Measurements from ENCODE around the gene AKIRIN1. TPM values are rescaled to one million over a fixed set of nuclear protein-coding genes. Genes with fewer than 3 reads are reported as not detected.
"Not testable (repeated sequence)": the region's sequence is repeated elsewhere in the genome, so short reads cannot be mapped to it uniquely, and the experiment has no call there.

AKIRIN1 gene, protein sequence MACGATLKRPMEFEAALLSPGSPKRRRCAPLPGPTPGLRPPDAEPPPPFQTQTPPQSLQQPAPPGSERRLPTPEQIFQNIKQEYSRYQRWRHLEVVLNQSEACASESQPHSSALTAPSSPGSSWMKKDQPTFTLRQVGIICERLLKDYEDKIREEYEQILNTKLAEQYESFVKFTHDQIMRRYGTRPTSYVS
- 24.2 TPM for total RNA-seq

DNA sequence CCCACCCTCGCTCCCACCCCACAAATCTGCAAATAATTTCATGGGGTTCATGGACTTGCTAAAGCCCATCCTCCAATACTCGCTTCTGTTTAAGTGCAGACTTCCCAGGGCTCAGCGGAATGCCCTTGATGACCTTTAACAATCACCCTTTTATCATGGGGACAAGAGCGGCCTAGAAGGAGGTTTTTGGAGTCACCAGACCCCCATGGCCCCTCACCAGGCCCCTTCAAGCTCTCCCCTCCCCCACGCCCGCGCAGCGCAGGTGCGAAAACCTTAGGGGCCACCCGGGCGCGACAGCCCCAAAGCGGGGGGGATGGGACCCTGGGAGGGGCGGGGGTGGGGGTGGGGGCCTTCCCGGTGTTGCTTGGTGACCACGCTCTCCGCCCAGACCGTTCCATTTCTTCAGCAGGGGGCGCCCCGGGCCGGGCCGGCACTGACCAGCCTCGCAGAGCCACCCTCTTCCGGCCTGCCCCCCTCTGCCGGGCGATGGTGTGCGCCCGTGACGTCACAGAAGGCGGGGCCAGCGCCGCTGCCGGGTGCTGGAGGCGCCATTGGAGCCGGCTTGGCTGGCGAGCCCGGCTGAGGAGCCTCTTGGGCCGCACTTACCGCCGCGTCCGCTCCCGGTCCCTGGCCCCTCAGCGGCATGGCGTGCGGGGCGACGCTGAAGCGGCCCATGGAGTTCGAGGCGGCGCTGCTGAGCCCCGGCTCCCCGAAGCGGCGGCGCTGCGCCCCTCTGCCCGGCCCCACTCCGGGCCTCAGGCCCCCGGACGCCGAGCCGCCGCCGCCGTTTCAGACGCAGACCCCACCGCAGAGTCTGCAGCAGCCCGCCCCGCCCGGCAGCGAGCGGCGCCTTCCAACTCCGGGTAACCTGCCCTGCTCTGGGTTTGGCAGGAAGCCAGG, at the start of gene AKIRIN1:
Gene AKIRIN1 (plus strand): TSS at position 539 of the 900 bp plus-strand sequence. CDS start 105 bp downstream, at position 644.
- peak; percentile 94 for ATAC-seq
- peak; percentile 99 for DNase-seq (ENCODE audit: low spot score)

DNA sequence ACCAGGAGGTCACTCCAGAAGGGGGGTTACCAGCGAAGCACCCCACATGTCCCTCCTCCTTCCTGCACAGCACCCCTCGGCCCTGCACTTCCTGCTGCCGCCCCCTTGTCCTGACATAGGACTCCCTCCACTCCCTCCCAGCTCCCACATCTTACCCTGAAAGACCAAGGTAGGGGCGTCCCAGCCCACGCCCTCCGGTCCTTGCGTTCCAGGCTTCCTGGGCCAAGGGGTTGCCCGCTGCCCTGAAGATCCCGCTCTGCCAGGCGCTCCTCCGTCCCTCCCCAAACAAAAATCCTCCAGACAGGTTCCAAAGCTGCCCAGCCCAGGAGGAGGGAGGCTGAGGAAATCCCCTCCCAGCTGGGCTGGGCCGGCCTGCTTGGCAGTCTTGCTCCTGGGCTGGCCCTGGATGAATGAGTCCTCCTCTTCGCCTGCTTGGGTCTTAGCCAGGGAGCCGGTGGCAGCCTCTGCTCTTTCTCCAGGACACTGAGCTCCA, 49.5 kb upstream of the AKIRIN1 start, which contains the start of gene RHBDL2:
Gene RHBDL2 (minus strand): TSS at position 304 of the 493 bp plus-strand sequence. CDS start 22,618 bp downstream, outside the sequence.
- peak; percentile 68 for ATAC-seq
- DNase-seq (ENCODE audit: low spot score): no peak

DNA sequence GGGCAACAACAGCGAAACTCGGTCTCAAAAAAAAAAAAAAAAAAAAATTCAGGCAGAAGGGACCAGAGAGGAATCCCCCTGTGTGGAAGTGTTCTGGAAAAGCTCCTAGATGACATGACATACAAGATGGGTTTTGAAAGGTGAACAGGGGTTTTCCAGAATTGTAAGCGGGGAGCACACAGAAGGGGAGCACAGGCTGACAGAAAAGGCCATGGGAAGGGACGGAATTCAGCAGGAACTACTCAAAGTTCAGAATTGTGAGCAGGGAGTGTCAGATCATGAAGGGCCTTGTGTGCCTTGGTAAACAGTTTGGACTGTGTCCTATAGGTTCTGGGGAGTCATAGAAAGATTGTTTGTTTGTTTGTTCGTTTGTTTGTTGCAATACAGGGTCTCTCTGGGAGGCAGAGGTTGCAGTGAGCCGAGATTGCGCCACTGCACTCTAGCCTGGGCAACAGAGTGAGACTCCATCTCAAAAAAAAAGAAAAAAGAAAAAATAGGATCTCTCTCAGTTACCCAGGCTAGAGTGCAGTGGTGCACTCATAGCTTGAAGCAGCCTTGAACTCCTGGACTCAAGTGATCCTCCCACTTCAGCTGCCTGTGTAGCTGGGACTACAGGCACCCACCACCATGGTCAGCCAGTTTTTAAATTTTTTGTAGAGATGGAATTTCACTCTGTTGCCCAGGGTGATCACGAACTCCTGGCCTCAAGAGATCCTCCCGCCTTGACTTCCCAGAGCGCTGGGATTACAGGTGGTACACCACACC, 48.2 kb upstream of the AKIRIN1 start:
- ATAC-seq (no peak), DNase-seq (ENCODE audit: low spot score) (no peak)

DNA sequence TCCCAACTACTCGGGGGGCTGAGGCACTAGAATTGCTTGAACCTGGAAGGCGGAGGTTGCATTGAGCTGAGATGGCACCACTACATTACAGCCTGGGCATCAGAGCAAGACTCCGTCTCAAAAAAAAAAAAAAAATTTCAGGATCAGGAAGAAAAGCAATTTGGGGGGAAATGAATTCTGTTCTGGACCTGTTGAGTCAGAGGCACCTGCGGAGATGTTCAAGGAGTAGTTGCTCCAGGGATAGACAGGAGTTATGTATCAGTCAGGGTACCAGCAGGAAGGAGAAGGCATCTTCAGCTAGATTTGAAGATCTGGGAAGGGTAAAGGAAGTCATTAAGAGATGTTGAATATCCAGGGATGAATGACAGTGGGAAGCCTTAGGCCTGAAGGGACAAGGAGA, 46.5 kb upstream of the AKIRIN1 start:
- ATAC-seq: no peak
- DNase-seq (ENCODE audit: low spot score): no peak

DNA sequence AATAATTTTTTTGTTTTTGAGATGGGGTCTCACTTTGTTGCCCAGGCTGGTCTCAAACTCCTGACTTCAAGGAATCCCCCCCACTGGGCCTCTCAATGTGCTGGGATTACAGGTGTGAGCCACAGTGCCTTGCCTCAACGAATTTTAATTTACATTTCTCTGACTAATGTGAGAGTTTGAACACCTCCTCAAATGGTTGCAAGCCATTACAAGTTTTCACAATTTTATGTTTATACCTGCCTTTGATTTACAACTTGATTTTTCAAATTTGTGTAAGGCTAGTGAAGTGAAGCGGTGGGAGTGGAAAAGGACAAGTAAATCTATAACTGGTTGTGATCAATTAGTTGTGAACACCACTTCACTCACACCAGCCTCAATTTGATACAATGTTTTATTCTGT, 40.5 kb upstream of the AKIRIN1 start:
- DNase-seq (ENCODE audit: low spot score) (no peak), ATAC-seq (no peak)

DNA sequence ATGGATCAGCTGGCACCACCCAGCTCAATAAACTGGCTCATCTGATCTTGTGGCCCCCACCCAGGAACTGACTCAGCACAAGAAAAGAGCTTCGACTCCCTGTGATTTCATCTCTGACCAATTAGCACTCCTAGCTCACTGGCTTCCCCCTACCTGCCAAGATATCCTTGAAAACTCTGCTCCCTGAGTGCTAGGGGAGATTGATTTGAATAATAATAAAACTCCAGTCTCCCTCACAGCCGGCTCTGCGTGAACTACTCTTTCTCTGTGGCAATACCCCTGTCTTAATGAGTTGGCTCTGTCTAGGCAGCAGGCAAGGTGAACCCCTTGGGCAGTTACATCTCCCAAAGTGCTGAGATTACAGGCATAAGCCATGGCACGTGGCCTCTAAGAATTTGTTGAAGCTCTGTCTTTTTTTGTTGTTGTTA, 37.6 kb upstream of the AKIRIN1 start:
- ATAC-seq: no peak
- no peak for DNase-seq (ENCODE audit: low spot score)

DNA sequence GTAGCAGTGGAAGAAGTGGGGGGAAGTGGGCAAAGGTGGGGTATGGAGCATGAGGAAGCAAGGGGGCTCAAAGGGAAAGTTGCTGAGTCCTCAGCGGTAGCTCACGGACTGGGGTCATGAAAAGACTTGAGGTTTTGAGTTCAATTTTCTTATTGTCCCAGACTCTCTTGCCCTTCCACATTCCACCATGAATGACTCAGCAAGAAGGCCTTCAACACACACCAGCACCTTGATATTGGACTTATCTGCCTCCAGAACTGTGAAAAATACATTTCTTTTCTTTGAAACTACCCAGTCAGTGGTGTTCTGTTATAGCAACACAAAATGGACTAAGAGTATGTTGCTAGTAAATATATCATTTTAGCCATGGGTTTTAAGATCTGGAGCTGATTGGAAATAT, 32.1 kb upstream of the AKIRIN1 start:
- DNase-seq (ENCODE audit: low spot score): no peak
- ATAC-seq: no peak

DNA sequence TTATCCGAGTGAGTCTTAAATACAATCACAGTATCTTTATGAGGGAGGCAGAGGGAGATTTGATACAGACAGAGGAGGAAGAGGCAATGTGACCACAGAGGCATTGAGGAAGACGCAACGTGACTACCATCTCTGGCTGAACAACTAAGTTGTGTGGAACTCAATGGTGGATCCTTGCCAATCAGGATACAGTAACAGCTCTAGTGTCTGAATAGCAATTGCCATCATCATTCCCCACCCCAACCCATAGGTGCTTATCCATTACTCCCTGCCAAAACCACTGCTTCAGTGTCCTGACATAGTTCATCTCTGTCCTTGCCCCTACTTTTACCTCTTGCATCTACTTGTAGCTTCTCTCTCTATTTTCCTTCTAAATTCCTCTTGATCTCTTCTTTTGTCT, 29.0 kb upstream of the AKIRIN1 start:
- no peak for ATAC-seq
- DNase-seq (ENCODE audit: low spot score): no peak

DNA sequence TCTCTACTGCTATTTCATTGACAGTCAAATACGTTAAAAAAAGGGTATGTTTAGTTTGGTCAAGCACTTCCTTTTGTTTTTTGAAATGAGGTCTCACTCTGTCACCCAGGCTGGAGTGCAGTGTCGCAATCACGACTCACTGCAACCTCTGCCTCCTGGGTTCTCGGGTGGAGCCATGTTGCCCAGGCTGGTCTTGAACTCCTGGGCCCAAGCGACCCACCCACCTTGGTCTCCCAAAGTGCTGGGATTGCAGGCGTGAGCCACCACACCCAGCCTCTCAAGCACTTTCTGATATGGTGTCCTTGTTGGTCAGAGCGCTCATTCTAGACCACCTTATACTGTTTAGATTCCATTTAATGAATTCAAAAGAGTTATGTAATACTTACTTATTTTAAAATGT, 28.5 kb upstream of the AKIRIN1 start:
- ATAC-seq: no peak
- DNase-seq (ENCODE audit: low spot score): no peak

DNA sequence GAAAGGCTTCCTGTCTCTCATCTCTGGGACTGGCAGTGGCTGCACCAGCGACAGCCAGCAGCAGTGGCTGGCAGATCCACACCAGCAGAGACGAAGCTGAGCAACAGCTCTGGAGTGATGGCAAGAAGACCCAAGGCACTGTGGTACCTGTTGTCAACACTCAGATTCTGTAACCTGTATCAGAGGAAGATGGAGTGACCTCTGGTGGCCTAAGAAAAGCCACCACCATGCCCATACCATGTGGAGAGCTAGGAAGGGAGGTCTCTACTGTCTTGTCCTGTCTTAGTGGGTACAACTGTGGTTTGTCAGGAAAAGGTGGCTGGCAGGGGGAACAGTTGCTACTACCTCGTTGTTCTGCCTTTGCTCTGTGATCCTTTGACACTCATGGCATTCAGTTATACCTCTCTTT, 26.9 kb upstream of the AKIRIN1 start:
- ATAC-seq (peak; percentile 55), DNase-seq (ENCODE audit: low spot score) (no peak)

DNA sequence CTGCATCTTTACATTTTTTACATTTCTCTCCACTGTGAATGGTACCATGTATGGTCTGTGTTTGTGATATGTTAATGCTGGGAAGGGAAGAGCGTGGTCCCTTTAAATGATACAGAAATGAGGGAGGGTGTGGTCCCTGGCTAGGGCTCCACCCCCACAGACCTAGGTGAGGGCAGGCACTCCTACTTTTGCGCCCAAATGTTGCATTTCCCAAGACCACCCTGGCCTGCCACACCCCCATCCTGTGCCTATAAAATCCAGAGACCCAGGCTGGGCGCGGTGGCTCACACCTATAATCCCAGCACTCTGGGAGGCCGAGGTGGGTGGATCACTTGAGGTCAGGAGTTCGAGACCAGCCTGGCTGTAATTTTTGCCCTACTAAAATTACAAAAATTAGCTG, 17.9 kb upstream of the AKIRIN1 start:
- not testable (repeated sequence) for ATAC-seq

DNA sequence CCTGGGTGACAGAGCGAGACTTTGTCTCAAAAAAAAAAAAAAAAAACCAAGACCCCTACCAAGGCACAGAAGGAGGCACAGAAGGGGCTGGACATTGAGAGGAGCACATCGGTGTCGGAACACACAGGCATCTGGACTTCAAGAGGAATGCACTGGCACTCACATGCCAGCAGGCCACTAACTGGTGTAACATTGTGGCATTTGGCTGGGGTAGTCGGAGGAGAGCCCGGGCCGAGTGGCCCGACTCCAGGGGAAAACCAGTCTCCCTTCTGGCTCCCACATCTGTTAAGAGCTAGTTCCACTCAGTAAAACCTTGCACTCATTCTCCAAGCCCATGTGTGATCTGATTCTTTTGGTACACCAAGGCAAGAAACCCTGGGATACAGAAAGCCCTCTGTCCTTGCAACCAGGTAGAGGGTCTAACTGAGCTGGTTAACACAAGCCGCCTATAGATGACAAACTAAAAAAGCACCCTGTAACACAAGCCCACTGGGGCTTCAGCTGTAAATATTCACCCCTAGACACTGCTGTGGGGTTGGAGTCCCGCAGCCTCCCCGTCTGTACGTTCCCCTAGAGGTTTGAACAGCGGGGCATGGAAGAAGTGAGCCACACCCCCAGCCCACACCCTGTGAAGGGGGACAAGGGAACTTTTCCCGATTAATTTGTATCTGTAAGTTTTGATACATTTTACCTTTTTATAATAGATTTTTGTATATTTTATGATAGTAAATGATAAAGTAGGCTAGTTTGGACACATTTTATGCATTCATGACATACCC, 17.2 kb upstream of the AKIRIN1 start:
- ATAC-seq (peak; percentile 60), DNase-seq (ENCODE audit: low spot score) (no peak)

More for the DNA sequence above, 17.9 kb upstream of the AKIRIN1 start:
- DNase-seq (ENCODE audit: low spot score): not testable (repeated sequence)

DNA sequence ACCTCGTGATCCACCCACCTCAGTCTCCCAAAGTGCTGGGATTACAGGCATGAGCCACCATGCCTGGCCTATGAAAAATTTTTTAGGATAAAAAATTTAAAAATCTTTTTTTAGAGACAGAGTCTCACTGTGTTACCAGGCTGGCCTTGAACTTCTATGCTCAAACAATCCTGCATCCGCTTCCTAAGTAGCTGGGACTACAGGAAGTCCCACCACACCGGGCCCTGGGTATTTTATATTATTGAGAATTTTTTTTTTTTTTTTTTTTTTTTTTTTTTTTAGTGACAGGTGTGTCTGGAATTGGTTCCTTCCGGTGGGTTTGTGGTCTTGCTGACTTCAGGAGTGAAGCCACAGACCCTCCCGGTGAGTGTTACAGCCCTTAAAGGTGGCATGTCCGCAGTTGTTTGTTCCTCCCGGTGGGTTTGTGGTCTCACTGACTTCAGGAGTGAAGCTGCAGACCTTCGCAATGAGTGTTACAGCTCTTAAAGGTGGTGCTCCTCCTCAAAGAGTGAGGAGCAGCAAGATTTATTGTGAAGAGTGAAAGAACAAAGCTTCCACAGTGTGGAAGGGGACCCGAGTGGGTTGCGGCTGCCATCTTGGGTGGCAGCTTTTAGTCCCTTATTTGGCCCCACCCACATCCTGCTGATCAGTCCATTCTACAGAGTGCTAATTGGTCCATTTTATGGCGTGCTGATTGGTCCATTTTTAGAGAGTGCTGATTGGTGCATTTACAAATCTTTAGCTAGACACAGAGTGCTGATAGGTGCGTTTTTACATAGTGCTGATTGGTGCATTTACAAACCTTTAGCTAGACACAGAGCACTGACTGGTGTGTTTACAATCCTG, 13.5 kb upstream of the AKIRIN1 start:
- ATAC-seq; DNase-seq (ENCODE audit: low spot score): not testable (repeated sequence)

DNA sequence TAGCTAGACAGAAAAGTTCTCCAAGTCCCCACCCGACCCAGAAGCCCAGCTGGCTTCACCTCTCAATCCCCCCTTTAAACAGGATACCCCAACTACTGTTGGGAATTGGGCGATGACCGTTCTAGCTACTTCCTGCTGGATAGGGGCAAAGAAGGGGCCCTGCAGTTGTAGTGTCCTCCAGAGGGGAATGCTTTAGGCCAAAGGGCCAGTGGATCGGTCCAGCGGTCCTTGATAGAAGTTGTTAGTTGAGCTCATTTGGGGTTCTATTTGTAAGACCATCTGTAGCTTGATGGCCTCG, 12.9 kb upstream of the AKIRIN1 start:
- DNase-seq (ENCODE audit: low spot score); ATAC-seq: not testable (repeated sequence)

DNA sequence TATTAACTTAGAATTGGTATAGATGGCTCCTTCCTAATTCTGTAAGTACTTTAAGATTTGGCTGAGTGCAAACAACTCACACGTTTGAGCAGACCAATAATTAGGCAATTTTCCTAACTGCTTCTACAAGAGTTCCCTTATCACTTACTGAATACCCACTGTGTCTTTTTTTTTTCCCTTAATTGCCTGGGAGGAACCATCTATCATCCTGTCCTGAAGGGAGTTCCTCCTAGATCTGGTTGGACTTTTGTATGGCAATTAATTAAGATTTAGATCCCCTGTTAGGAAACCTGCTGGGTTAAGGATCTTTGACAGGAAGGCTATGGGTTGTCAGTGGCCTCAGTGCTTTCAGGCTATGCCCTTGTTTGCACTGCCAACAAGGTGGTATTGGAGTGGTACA, 11.7 kb upstream of the AKIRIN1 start:
- ATAC-seq; DNase-seq (ENCODE audit: low spot score): not testable (repeated sequence)

DNA sequence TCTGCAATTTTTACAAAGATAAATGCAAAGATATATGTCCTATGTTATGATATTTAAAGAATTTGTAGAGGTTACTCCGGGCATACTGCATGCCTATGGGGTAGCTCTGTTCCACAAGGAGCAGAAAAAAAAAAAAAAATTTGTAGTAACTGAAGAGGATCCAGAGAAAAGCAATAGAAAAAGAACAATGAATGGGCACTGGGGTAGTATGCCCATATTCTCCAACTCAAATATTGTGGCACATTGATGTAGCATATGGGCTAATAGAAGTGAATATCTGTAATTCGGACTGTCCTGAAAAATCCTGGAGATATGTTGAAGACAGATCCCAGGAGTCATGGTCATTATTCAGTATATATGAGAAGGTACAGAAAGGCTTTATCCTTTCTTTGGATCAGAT, 1.1 kb upstream of the AKIRIN1 start:
- no peak for ATAC-seq
- no peak for DNase-seq (ENCODE audit: low spot score)

DNA sequence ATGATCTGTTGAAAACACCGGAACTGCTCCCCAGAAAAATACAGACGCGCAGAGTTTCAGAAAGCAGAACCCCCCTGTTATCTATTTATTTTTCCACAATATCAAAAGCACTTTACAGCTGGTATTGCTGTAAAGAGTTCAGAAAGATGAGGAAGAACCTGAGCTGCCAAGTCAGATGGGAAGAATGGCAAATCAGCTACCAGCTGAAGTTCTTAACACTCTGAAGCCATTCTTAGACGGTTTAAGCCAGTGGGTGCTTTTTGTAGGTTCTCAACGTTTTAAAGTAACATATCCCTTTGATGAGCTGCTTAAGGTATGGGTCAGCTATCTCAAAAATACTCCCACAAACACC, 714 bp upstream of the AKIRIN1 start:
- DNase-seq (ENCODE audit: low spot score) (no peak), ATAC-seq (no peak)

DNA sequence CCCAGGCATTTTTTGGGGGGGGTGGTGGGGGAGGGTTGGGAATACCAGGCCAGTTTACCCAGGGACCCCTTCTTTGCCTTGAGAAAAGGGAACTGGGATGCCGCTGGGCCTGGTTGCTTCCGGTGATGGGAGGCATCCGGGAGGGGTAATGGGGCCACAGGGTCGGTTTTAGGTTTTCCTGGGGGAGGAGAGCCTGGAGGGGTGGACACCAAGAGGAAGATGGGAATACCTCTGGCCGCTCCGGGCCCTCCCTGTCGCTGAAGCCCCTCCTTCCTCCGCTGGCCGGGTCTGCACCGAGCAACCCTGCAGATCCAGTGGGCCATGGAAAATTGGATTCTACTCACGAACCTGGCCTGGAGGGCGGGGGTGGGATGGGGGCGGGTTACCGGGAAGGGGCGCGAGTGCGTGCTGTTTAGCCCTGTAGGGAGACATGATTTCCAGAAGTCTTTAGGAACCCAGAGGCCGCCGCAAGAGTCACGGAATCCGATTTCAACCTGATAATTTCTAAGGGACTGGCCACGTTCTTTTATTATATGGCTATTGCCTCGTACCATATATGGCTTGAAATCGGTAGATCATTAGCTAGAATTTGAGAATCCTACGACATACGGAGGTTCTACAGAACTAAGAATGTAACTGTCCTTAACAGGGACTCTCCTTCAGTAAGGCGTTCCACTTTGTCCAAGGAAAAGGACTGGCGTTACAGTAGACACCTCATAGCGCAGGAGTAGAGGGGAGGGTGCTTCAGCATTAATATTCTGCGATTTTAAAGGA, 749 bp downstream of the AKIRIN1 start:
- DNase-seq (ENCODE audit: low spot score): no peak
- ATAC-seq: peak; percentile 25
